ENCODE measurements around the gene BPIFB1. TPM values are rescaled to one million over a fixed set of nuclear protein-coding genes. Genes with fewer than 3 reads are reported as not detected.

Gene BPIFB1
- not detected in 2 replicates for total RNA-seq (2012; rRNA removed)

GRCh38 chr20:33282991-33283555 is at the start of gene BPIFB1:
TSS of gene BPIFB1 (plus strand) at chr20:33283214. CDS start at chr20:33286074, 2,860 bp downstream.
- Histone ChIP-seq H3K4me1 (ENCODE audit: control insufficient read depth, insufficient read depth, low read length) (no peaks in the 10 kb centered on the region), H3K9me3 (replicated peaks; ENCODE audit: low read length) (no peaks in the 10 kb centered on the region), H3K9ac (ENCODE audit: low read depth, low read length) (no peak within 1 kb of the TSS), H3K4me3 (ENCODE audit: low read length) (no peak within 1 kb of the TSS), H3K36me3 (ENCODE audit: insufficient read depth, low read length) (no peaks in the 10 kb centered on the region), H3K27me3 (ENCODE audit: control insufficient read depth, insufficient read depth, low read length) (peaks cover 78% of the 10 kb centered on the region), H3K4me2 (ENCODE audit: low read length) (no peak within 1 kb of the TSS)

GRCh38 chr20:33234050-33234449 is 49.0 kb upstream of the BPIFB1 start:
- no peak overlapping the region for H3K4me2 ChIP-seq (ENCODE audit: low read length)

GRCh38 chr20:33235696-33236095 is 47.3 kb upstream of the BPIFB1 start, which contains the start of gene BPIFA1:
TSS of gene BPIFA1 (plus strand) at chr20:33235996. CDS start at chr20:33237712, 1,716 bp downstream.
- no peak within 1 kb of the TSS for H3K9ac ChIP-seq (ENCODE audit: low read depth, low read length)
- no peaks in the 10 kb centered on the region for H3K9me3 ChIP-seq (replicated peaks; ENCODE audit: low read length)
- H3K4me1 ChIP-seq (ENCODE audit: control insufficient read depth, insufficient read depth, low read length) = no peaks in the 10 kb centered on the region
- no peak within 1 kb of the TSS for H3K4me3 ChIP-seq (ENCODE audit: low read length)
- no peaks in the 10 kb centered on the region for H3K36me3 ChIP-seq (ENCODE audit: insufficient read depth, low read length)
- peaks cover 40% of the 10 kb centered on the region for H3K27me3 ChIP-seq (ENCODE audit: control insufficient read depth, insufficient read depth, low read length)
- no peak within 1 kb of the TSS for H3K4me2 ChIP-seq (ENCODE audit: low read length)

More at GRCh38 chr20:33234050-33234449, 49.0 kb upstream of the BPIFB1 start:
- H3K9ac ChIP-seq (ENCODE audit: low read depth, low read length) = no peak overlapping the region
- H3K27me3 ChIP-seq (ENCODE audit: control insufficient read depth, insufficient read depth, low read length) = peaks cover 37% of the 10 kb centered on the region
- no peaks in the 10 kb centered on the region for H3K36me3 ChIP-seq (ENCODE audit: insufficient read depth, low read length)
- H3K4me3 ChIP-seq (ENCODE audit: low read length) = no peak overlapping the region
- no peaks in the 10 kb centered on the region for H3K9me3 ChIP-seq (replicated peaks; ENCODE audit: low read length)
- H3K4me1 ChIP-seq (ENCODE audit: control insufficient read depth, insufficient read depth, low read length) = no peaks in the 10 kb centered on the region

- no peak overlapping the region for H3K4me2 ChIP-seq (ENCODE audit: low read length)
- H3K9me3 ChIP-seq (replicated peaks; ENCODE audit: low read length) = no peaks in the 10 kb centered on the region
- H3K27me3 ChIP-seq (ENCODE audit: control insufficient read depth, insufficient read depth, low read length) = peaks cover 41% of the 10 kb centered on the region
- H3K36me3 ChIP-seq (ENCODE audit: insufficient read depth, low read length) = no peaks in the 10 kb centered on the region
- H3K4me3 ChIP-seq (ENCODE audit: low read length) = no peak overlapping the region
- H3K9ac ChIP-seq (ENCODE audit: low read depth, low read length) = no peak overlapping the region
- H3K4me1 ChIP-seq (ENCODE audit: control insufficient read depth, insufficient read depth, low read length) = no peaks in the 10 kb centered on the region
These were observed 46.7 kb upstream of the BPIFB1 start for GRCh38 chr20:33236351-33236750.

- no peak overlapping the region for H3K4me2 ChIP-seq (ENCODE audit: low read length)
- no peaks in the 10 kb centered on the region for H3K9me3 ChIP-seq (replicated peaks; ENCODE audit: low read length)
- H3K36me3 ChIP-seq (ENCODE audit: insufficient read depth, low read length) = no peaks in the 10 kb centered on the region
- H3K27me3 ChIP-seq (ENCODE audit: control insufficient read depth, insufficient read depth, low read length) = peaks cover 38% of the 10 kb centered on the region
- no peak overlapping the region for H3K4me3 ChIP-seq (ENCODE audit: low read length)
- H3K9ac ChIP-seq (ENCODE audit: low read depth, low read length) = no peak overlapping the region
- H3K4me1 ChIP-seq (ENCODE audit: control insufficient read depth, insufficient read depth, low read length) = no peaks in the 10 kb centered on the region
These were observed 45.0 kb upstream of the BPIFB1 start for GRCh38 chr20:33237989-33238388.

- H3K4me1 ChIP-seq (ENCODE audit: control insufficient read depth, insufficient read depth, low read length) = no peaks in the 10 kb centered on the region
- H3K27me3 ChIP-seq (ENCODE audit: control insufficient read depth, insufficient read depth, low read length) = peaks cover 36% of the 10 kb centered on the region
- H3K4me2 ChIP-seq (ENCODE audit: low read length) = no peak overlapping the region
- H3K36me3 ChIP-seq (ENCODE audit: insufficient read depth, low read length) = no peaks in the 10 kb centered on the region
- no peak overlapping the region for H3K4me3 ChIP-seq (ENCODE audit: low read length)
- no peaks in the 10 kb centered on the region for H3K9me3 ChIP-seq (replicated peaks; ENCODE audit: low read length)
- no peak overlapping the region for H3K9ac ChIP-seq (ENCODE audit: low read depth, low read length)
These were observed 43.6 kb upstream of the BPIFB1 start for GRCh38 chr20:33239418-33239817.

- Histone ChIP-seq H3K36me3 (ENCODE audit: insufficient read depth, low read length) (no peaks in the 10 kb centered on the region), H3K4me2 (ENCODE audit: low read length) (no peak overlapping the region), H3K27me3 (ENCODE audit: control insufficient read depth, insufficient read depth, low read length) (peaks cover 38% of the 10 kb centered on the region), H3K9me3 (replicated peaks; ENCODE audit: low read length) (no peaks in the 10 kb centered on the region), H3K9ac (ENCODE audit: low read depth, low read length) (no peak overlapping the region), H3K4me3 (ENCODE audit: low read length) (no peak overlapping the region), H3K4me1 (ENCODE audit: control insufficient read depth, insufficient read depth, low read length) (no peaks in the 10 kb centered on the region)
These were observed 42.9 kb upstream of the BPIFB1 start for GRCh38 chr20:33239979-33240736.

- no peaks in the 10 kb centered on the region for H3K36me3 ChIP-seq (ENCODE audit: insufficient read depth, low read length)
- no peak overlapping the region for H3K4me3 ChIP-seq (ENCODE audit: low read length)
- H3K9ac ChIP-seq (ENCODE audit: low read depth, low read length) = no peak overlapping the region
- H3K27me3 ChIP-seq (ENCODE audit: control insufficient read depth, insufficient read depth, low read length) = peaks cover 34% of the 10 kb centered on the region
- H3K9me3 ChIP-seq (replicated peaks; ENCODE audit: low read length) = no peaks in the 10 kb centered on the region
- H3K4me1 ChIP-seq (ENCODE audit: control insufficient read depth, insufficient read depth, low read length) = no peaks in the 10 kb centered on the region
- H3K4me2 ChIP-seq (ENCODE audit: low read length) = no peak overlapping the region
These were observed 42.1 kb upstream of the BPIFB1 start for GRCh38 chr20:33240923-33241322.

- Histone ChIP-seq H3K4me1 (ENCODE audit: control insufficient read depth, insufficient read depth, low read length) (no peaks in the 10 kb centered on the region), H3K27me3 (ENCODE audit: control insufficient read depth, insufficient read depth, low read length) (peaks cover 33% of the 10 kb centered on the region), H3K4me2 (ENCODE audit: low read length) (no peak overlapping the region), H3K4me3 (ENCODE audit: low read length) (no peak overlapping the region), H3K36me3 (ENCODE audit: insufficient read depth, low read length) (no peaks in the 10 kb centered on the region), H3K9me3 (replicated peaks; ENCODE audit: low read length) (no peaks in the 10 kb centered on the region), H3K9ac (ENCODE audit: low read depth, low read length) (no peak overlapping the region)
These were observed 40.5 kb upstream of the BPIFB1 start for GRCh38 chr20:33242319-33243100.

GRCh38 chr20:33246077-33246476 is 36.9 kb upstream of the BPIFB1 start:
- Histone ChIP-seq H3K4me3 (ENCODE audit: low read length) (no peak overlapping the region), H3K4me2 (ENCODE audit: low read length) (no peak overlapping the region), H3K4me1 (ENCODE audit: control insufficient read depth, insufficient read depth, low read length) (no peaks in the 10 kb centered on the region), H3K9me3 (replicated peaks; ENCODE audit: low read length) (no peaks in the 10 kb centered on the region), H3K36me3 (ENCODE audit: insufficient read depth, low read length) (no peaks in the 10 kb centered on the region), H3K9ac (ENCODE audit: low read depth, low read length) (no peak overlapping the region), H3K27me3 (ENCODE audit: control insufficient read depth, insufficient read depth, low read length) (peaks cover 26% of the 10 kb centered on the region)

- no peak overlapping the region for H3K9ac ChIP-seq (ENCODE audit: low read depth, low read length)
- H3K4me1 ChIP-seq (ENCODE audit: control insufficient read depth, insufficient read depth, low read length) = no peaks in the 10 kb centered on the region
- no peaks in the 10 kb centered on the region for H3K36me3 ChIP-seq (ENCODE audit: insufficient read depth, low read length)
- no peaks in the 10 kb centered on the region for H3K9me3 ChIP-seq (replicated peaks; ENCODE audit: low read length)
- peaks cover 13% of the 10 kb centered on the region for H3K27me3 ChIP-seq (ENCODE audit: control insufficient read depth, insufficient read depth, low read length)
- H3K4me3 ChIP-seq (ENCODE audit: low read length) = no peak overlapping the region
- H3K4me2 ChIP-seq (ENCODE audit: low read length) = no peak overlapping the region
These were observed 33.6 kb upstream of the BPIFB1 start for GRCh38 chr20:33249456-33249855.
